ENCODE measurements around the gene TRPM8.

TRPM8 gene

GRCh38 chr2:234015861-234016260, 98.7 kb downstream of the TRPM8 start:
- TF ChIP-seq, protein P1, sequence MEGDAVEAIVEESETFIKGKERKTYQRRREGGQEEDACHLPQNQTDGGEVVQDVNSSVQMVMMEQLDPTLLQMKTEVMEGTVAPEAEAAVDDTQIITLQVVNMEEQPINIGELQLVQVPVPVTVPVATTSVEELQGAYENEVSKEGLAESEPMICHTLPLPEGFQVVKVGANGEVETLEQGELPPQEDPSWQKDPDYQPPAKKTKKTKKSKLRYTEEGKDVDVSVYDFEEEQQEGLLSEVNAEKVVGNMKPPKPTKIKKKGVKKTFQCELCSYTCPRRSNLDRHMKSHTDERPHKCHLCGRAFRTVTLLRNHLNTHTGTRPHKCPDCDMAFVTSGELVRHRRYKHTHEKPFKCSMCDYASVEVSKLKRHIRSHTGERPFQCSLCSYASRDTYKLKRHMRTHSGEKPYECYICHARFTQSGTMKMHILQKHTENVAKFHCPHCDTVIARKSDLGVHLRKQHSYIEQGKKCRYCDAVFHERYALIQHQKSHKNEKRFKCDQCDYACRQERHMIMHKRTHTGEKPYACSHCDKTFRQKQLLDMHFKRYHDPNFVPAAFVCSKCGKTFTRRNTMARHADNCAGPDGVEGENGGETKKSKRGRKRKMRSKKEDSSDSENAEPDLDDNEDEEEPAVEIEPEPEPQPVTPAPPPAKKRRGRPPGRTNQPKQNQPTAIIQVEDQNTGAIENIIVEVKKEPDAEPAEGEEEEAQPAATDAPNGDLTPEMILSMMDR (IDR thresholded peaks at IDR 0.05; ENCODE audit: insufficient read depth, missing control alignments), result no peak
- DNase-seq (ENCODE audit: insufficient read length, low spot score), result no peak
- no peak for FAIRE-seq

DNA sequence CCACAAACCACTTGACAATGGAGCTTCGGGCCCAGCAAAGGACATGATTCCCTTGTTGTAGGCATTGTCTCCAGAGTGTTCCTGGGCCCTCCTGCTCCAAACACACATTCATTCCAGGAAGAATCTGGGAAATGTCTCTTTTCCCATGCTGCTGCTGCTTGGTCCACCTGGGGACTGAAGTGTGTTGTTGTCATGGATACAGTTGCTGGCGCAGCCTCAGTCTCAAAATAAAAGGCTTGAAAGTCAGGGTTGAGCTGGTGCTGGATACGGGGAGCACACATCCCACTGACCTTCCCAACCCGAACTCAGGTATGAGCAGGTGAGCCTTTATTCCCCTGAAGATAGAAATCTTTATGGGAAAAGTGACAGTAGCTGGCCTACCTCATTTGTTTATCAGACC, 102.7 kb downstream of the TRPM8 start:
- TF ChIP-seq, protein P1 (IDR thresholded peaks at IDR 0.05; ENCODE audit: insufficient read depth, missing control alignments), result no peak
- DNase-seq (ENCODE audit: insufficient read length, low spot score) (no peak), FAIRE-seq (no peak)

DNA sequence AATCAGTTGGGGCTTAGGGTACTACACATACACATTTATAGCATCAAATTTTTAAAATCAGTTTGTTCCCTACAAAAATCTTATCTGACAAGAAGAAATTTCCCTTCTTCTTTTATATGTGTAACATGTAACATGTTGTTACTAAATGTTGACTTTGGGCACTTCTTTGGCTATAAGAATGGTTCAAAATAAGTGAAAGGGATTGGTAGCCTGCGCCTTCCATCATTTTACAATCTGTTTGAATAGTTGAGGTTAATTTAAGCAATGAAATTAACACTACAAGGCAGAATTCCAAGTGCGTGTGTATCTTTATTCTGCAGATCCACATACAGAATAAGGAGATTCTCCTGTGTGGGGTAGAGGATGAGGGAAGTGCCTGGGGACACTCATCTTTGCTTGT, 103.2 kb downstream of the TRPM8 start:
- no peak for DNase-seq (ENCODE audit: insufficient read length, low spot score)
- TF ChIP-seq, protein P1 (IDR thresholded peaks at IDR 0.05; ENCODE audit: insufficient read depth, missing control alignments), result no peak
- no peak for FAIRE-seq

DNA sequence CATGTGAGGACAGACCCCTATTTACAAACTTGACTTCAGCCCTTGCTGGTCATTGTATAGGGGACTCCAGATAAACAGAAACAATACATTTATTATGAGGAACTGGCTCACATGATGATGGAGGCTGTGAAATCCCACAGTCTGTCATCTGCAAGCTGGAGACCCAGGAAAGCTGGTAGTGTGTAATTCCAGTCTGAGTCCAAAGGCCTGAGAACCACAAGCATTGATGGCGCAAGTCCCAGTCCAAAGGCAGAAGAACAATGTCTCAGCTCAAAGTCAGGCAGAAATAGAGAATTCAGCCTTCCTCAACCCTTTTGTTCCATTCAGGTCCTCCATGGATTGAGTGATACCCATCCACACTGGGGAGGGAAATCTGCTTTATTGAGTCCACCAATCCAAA, 105.3 kb downstream of the TRPM8 start:
- TF ChIP-seq, protein P1 (IDR thresholded peaks at IDR 0.05; ENCODE audit: insufficient read depth, missing control alignments), result no peak
- FAIRE-seq (no peak), DNase-seq (ENCODE audit: insufficient read length, low spot score) (no peak)

- DNase-seq (ENCODE audit: insufficient read length, low spot score), result no peak
Observed at GRCh38 chr2:234024304-234024703, 107.1 kb downstream of the TRPM8 start.

GRCh38 chr2:234025466-234025865, 108.3 kb downstream of the TRPM8 start:
- DNase-seq (ENCODE audit: insufficient read length, low spot score) (no peak), FAIRE-seq (no peak)
- TF ChIP-seq, protein P1 (IDR thresholded peaks at IDR 0.05; ENCODE audit: insufficient read depth, missing control alignments), result no peak

More at GRCh38 chr2:234024304-234024703, 107.1 kb downstream of the TRPM8 start:
- TF ChIP-seq, protein P1 (IDR thresholded peaks at IDR 0.05; ENCODE audit: insufficient read depth, missing control alignments), result no peak
- no peak for FAIRE-seq

GRCh38 chr2:234025891-234026401, 108.8 kb downstream of the TRPM8 start:
- FAIRE-seq (no peak), DNase-seq (ENCODE audit: insufficient read length, low spot score) (no peak)
- TF ChIP-seq, protein P1 (IDR thresholded peaks at IDR 0.05; ENCODE audit: insufficient read depth, missing control alignments), result no peak
